Measurements from ENCODE around the gene IGF1R. TPM values are rescaled to one million over a fixed set of nuclear protein-coding genes. Genes with fewer than 3 reads are reported as not detected.
A peak's percentile ranks its signal among the peaks of the same experiment; 100 is the strongest.

Gene IGF1R
- total and polyA plus RNA-seq, 8 donors = 8.1 to 50.3 (median 36.0) TPM

GRCh38 chr15:98686983-98687382 is 38.6 kb downstream of the IGF1R start:
- H3K4me3 ChIP-seq = no peak overlapping the region
- TF ChIP-seq, protein P1, sequence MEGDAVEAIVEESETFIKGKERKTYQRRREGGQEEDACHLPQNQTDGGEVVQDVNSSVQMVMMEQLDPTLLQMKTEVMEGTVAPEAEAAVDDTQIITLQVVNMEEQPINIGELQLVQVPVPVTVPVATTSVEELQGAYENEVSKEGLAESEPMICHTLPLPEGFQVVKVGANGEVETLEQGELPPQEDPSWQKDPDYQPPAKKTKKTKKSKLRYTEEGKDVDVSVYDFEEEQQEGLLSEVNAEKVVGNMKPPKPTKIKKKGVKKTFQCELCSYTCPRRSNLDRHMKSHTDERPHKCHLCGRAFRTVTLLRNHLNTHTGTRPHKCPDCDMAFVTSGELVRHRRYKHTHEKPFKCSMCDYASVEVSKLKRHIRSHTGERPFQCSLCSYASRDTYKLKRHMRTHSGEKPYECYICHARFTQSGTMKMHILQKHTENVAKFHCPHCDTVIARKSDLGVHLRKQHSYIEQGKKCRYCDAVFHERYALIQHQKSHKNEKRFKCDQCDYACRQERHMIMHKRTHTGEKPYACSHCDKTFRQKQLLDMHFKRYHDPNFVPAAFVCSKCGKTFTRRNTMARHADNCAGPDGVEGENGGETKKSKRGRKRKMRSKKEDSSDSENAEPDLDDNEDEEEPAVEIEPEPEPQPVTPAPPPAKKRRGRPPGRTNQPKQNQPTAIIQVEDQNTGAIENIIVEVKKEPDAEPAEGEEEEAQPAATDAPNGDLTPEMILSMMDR (IDR thresholded peaks at IDR 0.05) = no peak
- no peaks in the 10 kb centered on the region for H3K36me3 ChIP-seq
- DNase-seq (peak in 2 of 6 donors; percentile 42 to 58), ATAC-seq (peak; percentile 69 to 86 (median 76)), FAIRE-seq (no peak)
- H3K27ac ChIP-seq = peak overlapping the region in 1 of 4 donors; percentile 1
- WGBS, 2 donors = 39 to 45% methylated on average over 5 of the region's 5 CpGs
- intact Hi-C loops (cut with DNase I) = no loop called here
- no peaks in the 10 kb centered on the region for H3K9me3 ChIP-seq
- H3K4me1 ChIP-seq = peaks cover 25 to 45% (median 37%) of the 10 kb centered on the region in 3 donors
- no peaks in the 10 kb centered on the region for H3K27me3 ChIP-seq

- Histone ChIP-seq H3K9me3 (no peaks in the 10 kb centered on the region), H3K36me3 (no peaks in the 10 kb centered on the region), H3K4me1 (peaks cover 11 to 33% (median 29%) of the 10 kb centered on the region in 3 donors), H3K4me3 (no peak overlapping the region), H3K27ac (no peak overlapping the region), H3K27me3 (no peaks in the 10 kb centered on the region)
- FAIRE-seq (no peak), DNase-seq (no peak), ATAC-seq (peak in 2 of 4 donors; percentile 6 to 21)
- 73 to 79% methylated on average over 5 of the region's 5 CpGs for WGBS, 2 donors
- TF ChIP-seq, protein P1 (IDR thresholded peaks at IDR 0.05) = no peak
- intact Hi-C loops (cut with DNase I) = no loop called here
Measured at GRCh38 chr15:98689431-98689861, 41.1 kb downstream of the IGF1R start.

DNA sequence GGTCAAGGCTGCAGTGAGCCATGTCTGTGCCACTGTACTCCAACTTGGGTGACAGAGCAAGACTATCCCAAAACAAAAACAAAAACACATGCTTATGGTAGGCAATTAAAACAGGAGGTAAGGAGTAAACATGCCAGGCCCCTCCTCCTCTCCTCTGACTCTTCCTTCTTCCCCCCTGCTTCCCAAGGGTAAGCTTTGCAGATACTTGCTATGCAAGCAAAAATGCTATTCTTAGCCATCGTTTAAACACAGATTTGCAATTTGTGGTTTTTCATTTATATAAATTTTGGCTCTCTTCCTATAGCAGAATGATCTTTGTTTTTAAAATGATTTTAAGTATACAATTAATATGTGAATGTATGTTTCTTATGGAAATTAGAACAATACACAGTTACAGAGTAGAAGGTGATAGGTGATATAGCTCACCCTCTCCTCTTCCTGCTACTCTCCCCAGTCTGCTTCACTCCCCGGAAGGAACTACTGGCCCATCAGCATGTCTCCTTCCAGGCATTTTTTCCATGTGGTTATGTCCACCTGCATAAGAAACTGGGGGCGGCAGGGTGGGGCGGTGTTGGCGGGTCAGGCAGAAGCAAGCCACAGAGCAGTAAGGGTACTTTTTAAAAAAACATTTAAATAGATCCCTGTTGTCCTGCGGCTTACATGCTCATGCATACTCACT is 42.1 kb downstream of the IGF1R start:
- ATAC-seq = no peak
- 80 to 81% methylated on average over 6 of the region's 6 CpGs for WGBS, 2 donors
- H3K4me1 ChIP-seq = peaks cover 8 to 29% (median 26%) of the 10 kb centered on the region in 3 donors
- H3K9me3 ChIP-seq = no peaks in the 10 kb centered on the region
- TF ChIP-seq, protein P1 (IDR thresholded peaks at IDR 0.05) = no peak
- H3K27me3 ChIP-seq = no peaks in the 10 kb centered on the region
- no peak for DNase-seq
- no peak overlapping the region for H3K4me3 ChIP-seq
- no peaks in the 10 kb centered on the region for H3K36me3 ChIP-seq
- intact Hi-C loops (cut with DNase I) = no loop called here
- no peak for FAIRE-seq
- no peak overlapping the region for H3K27ac ChIP-seq

GRCh38 chr15:98692213-98692612 is 43.9 kb downstream of the IGF1R start:
- intact Hi-C loops (cut with DNase I) = no loop called here
- Histone ChIP-seq H3K4me1 (peaks cover 2 to 17% (median 15%) of the 10 kb centered on the region in 3 donors), H3K4me3 (no peak overlapping the region), H3K9me3 (no peaks in the 10 kb centered on the region), H3K36me3 (no peaks in the 10 kb centered on the region), H3K27ac (no peak overlapping the region), H3K27me3 (no peaks in the 10 kb centered on the region)
- FAIRE-seq (no peak), ATAC-seq (no peak), DNase-seq (no peak)
- WGBS, 2 donors = 71 to 99% methylated on average over 2 of the region's 2 CpGs
- TF ChIP-seq, protein P1 (IDR thresholded peaks at IDR 0.05) = no peak

GRCh38 chr15:98694161-98694560 is 45.8 kb downstream of the IGF1R start:
- H3K36me3 ChIP-seq = no peaks in the 10 kb centered on the region
- FAIRE-seq = no peak
- 87 to 88% methylated on average over 6 of the region's 6 CpGs for WGBS, 2 donors
- TF ChIP-seq, protein P1 (IDR thresholded peaks at IDR 0.05) = no peak
- no peak overlapping the region for H3K27ac ChIP-seq
- H3K4me1 ChIP-seq = peaks cover 0 to 11% (median 11%) of the 10 kb centered on the region in 3 donors
- intact Hi-C loops (cut with DNase I) = no loop called here
- DNase-seq = no peak
- no peaks in the 10 kb centered on the region for H3K27me3 ChIP-seq
- no peak for ATAC-seq
- H3K4me3 ChIP-seq = no peak overlapping the region
- no peaks in the 10 kb centered on the region for H3K9me3 ChIP-seq

Measured in pancreas (tissue), 10 donors.